Fibroblast of skin of abdomen (primary cell): ENCODE measurements around the gene LILRB1.
"Not testable (repeated sequence)": the region's sequence is repeated elsewhere in the genome, so short reads cannot be mapped to it uniquely, and the experiment has no call there.

ENCODE experiments used
- DNase-seq: peaks from one replicate; pipeline ENCODE4 v3.0.0-alpha.2; 2013

LILRB1 gene

DNA sequence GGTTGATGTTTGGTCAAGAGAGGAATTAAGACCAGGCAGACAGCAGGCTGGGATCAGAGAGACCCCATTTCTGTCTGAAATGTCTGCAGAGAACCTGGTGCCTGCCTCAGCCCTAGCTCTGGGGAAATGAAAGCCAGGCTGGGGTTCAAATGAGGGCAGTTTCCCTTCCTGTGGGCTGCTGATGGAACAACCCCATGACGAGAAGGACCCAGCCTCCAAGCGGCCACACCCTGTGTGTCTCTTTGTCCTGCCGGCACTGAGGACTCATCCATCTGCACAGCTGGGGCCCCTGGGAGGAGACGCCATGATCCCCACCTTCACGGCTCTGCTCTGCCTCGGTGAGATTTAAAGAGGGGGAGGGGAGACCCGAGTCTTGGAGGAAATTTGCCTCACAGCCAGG is 32.4 kb downstream of the LILRB1 start, which contains the start of gene LILRB4:
TSS of gene LILRB4 (plus strand) at position 256 of the 400 bp plus-strand sequence. CDS start at position 305, 49 bp downstream.
- DNase-seq = no peak

DNA sequence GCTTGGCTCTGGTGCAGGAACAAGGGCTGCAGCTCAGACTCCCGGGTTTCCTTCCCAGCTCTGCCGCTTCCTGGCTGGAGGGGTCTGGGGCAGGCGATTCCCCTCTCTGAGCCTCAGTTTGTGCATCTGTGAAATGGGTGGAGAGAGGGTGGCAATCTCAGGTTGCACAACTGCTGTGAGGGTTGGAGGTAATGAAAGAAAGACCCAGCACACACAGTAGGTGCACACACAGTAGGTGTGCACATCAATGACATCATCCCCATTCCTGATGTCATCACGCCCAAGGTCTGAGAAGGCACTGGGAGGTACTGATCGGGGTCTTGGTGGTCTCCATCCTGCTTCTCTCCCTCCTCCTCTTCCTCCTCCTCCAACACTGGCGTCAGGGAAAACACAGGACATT is 35.2 kb downstream of the LILRB1 start:
- DNase-seq = no peak

DNA sequence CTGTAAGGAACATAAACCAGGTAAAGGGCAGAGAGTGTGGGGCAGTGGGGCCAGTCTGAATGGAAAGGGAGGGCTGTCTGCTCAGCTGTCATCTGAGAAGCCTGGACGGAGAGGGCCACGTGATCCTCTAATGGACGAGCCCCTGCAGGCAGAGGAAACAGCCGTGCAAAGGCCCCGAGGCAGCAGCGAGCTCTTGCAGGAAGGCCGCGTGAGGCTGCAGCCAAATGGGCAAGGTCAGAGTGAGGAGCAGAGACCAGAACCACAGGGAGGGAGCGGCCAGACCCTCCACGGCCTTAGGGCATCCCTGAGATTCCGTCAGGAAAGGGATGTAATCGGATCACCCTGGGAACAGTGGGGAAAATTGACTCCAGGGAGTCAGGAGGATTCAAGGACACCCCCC is 36.9 kb downstream of the LILRB1 start:
- no peak for DNase-seq

DNA sequence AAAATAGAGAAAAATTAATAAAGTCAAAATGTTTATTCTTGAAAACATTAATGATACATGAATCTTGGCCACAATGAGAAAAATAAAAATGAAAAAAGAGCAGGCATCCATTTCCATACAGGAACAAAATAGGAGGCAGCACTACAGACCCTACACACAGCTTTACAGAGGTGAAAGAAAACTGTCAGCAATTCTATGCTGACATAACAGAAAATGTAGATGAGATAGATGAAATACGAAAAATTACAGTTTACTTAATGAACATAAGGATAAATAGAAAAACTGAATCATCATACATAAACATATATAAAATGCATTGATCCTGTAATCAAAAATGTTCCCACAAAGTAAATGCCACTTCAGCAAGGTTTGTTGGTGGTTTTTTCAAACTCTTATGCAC is 38.1 kb downstream of the LILRB1 start:
- DNase-seq = no peak

DNA sequence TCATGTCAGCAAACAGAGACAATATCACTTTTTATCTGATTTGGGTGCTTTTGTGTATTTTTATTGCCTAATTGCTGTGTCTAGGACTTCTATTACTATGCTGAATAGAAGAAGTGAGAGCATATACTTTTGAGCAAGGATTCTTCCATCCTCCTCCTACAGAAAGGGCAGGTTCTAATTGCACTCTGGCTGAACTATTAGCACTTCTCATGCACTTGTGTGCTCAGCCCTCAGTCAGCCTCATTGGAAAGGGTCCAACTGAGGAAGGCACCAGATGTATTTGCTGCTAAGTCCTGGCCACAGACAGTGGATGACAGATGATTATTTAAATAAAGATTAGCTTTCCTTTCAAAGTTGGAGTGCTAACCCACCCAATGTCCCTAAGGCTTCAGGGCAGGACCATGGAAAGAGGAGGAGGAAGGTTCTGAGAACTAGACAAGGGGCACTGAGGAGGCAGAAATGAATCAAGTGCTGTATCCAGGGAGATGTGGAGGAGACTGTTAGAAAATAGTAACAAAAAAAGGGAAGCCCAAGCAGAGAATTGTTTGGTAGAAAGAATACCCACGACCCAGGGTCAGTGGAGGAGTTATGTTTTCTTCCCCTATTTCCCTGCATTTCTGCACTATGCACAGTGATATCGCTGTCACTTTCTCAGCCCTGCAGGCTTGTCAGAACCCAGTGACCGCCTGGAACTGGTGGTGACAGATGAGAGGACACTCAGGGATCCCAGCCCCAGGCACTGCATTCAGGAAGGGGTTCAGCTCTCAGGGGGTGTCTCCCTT is 40.5 kb downstream of the LILRB1 start:
- no peak for DNase-seq

DNA sequence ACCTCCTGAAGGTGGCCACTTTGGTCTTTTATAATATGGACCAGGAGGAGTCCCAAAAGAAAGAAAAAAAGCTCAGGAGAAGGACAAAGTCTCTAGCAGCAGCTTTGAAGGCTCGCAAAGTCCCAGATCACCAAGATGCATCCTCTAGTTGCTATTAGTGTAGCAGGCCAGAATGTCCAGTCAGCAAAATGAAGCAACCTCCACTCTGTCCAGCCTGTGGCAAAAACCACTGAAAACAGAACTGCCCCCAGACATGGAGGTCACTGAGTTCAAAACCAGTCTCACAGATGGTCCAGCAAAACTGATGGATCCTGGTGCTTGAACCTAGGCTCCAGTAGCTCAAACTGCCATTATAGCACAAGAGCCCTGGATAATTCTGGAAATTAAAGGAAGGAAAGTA is 42.9 kb downstream of the LILRB1 start:
- DNase-seq = no peak

DNA sequence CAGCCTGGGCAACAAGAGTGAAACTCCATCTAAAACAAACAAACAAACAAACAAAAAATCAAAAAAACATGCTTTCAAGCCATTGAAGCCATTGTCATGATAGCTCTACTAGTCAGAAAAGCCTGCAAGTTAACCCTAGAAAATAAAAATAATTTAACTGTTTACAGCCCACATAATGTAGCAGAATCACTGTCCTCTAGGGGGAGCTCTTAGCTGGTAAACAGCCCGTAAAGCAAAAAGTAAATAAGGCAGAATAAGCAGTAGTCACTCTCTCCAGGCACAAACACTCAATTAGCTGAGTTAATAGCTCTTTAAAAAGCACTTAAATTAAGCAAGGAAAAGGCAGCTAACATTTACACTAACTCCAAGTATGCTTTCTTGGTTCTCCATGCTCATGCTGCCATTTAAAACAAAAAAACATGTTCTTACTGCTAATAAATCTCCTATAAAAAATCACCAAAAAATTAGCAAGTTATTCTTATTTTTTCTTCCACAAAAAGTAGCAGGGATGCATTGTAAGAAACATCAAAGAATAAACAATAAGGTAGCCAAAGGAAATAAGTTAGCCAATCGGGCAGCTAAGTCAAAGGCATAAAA is 43.8 kb downstream of the LILRB1 start:
- no peak for DNase-seq

DNA sequence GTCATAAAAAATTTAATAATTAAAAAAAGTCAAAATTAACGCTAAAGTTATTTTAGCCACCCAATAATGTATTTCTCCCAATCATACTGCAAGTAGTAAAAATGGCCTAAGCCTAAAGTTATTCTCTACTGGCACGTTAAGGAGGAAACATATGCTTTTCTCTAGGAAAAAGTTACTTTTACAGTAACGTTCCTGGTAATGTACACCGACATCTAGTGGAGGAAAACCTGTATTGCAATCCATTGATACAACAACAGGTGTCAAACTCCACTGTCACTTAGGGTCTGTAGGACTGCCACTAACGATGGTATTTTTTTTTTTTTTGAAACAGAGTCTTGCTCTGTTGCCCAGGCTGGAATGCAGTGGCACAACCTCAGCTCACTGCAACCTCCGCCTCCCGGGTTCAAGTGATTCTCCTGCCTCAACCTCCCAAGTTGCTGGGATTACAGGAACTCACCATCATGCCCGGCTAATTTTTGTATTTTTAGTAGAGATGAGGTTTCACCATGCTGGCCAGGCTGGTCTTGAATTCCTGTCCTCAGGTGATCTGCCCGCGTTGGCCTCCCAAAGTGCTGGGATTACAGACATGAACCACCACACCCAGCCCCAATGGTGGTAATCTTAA is 46.0 kb downstream of the LILRB1 start:
- peak; percentile 9 for DNase-seq

DNA sequence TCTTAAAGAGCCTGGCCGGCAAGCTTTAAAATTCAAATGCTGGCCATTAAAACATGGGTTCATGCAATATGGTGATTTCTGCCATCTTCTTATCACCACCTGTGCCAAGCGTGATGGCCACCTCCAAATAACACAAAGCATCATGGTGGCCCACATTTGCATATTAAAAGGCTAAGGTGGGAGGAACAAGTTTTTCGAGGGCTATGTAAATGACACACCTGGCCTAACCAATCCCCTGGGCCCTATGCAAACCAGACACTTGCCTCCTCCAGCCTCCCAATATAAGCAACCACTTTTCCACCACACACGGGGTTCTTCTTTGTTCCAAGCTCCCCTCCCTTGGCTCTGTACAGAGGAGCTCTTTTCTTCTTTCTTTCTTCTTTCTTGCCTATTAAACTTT is 46.9 kb downstream of the LILRB1 start:
- no peak for DNase-seq

DNA sequence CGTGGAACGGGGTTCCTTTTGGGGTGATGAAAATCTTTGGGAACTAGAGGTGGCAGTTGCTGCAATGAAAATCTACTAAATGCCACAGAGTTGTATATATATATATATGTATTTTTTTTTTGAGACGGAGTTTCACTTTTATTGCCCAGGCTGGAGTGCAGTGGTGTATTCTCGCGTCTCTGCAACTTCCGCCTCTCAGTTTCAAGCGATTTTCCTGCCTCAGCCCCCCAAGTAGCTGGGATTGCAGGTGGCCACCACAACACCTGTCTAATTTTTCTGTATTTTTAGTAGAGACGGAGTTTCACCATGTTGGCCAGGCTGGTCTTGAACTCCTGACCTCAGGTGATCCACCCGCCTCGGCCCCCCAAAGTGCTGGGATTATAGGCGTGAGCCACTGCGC is 51.3 kb downstream of the LILRB1 start:
- not testable (repeated sequence) for DNase-seq

DNA sequence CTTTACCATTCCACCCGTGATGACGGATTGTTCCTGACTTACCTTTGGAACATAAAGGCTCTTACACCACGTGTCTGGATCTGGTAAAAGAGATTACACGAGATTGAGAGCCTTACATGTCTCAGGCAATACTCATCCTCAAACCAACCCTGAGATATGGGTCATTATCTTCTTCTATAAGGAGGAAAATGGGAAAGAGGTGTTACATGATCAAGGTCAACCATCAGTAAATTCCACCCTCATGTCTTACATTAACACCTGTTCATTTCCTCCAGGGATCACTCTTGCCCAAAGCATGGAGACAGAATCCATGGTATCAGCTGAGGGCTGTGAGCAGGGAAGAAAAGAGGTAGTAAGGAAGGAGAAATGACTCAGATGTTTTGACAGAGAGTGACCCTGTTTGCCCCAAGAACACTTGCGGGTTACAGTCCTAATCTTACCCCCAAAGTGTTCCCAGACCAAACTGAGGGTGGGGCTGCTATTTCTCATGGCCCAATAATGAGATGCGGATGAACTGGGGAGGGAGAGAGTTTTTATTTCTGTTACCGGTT is 52.1 kb downstream of the LILRB1 start:
- no peak for DNase-seq

DNA sequence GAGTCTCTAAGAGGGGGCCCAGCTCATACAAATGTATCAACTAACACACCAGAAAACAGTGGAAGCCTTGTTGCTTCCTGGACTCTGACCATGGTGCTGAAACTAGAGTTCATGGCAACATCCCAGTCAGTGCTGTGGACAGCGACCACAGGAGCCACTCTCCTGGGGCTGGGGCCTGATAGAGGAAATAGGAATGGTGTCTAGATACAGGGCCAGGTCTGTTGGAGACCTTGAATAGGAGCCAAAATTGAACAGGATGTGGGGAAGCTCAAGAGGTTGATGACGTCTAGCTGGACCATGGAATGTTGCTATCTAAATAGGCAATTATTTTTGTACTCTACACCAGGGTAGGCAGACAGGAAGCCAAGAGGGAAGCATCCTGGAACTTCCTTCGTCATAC is 54.2 kb downstream of the LILRB1 start:
- DNase-seq = no peak
